Keratinocyte (primary cell): ENCODE measurements around the gene EPM2AIP1. TPM values are rescaled to one million over a fixed set of nuclear protein-coding genes. Genes with fewer than 3 reads are reported as not detected.

Source experiments
- DNase-seq: peaks from one replicate; pipeline ENCODE4 v3.0.0-alpha.2; 2011; ENCODE audit warnings: low read depth, missing footprints, low spot score
- FAIRE-seq: peaks from 2 replicates; lab custom pipeline; 2011; peaks lifted over from hg19 to GRCh38; lab: Jason Lieb, UNC
- H2AFZ ChIP-seq: 2 replicates; pipeline ENCODE4 v1.6.0; 2012; ENCODE audit warnings: low read length, control low read depth, inconsistent platforms; ENCODE audit not compliant: control insufficient read depth
- H3K27ac ChIP-seq: 2 replicates; pipeline ENCODE4 v1.5.1; 2011; ENCODE audit warnings: low read length; ENCODE audit not compliant: control insufficient read depth, insufficient read depth
- H3K27me3 ChIP-seq: 3 replicates; pipeline ENCODE4 v1.6.0; 2011; ENCODE audit warnings: low read length; ENCODE audit not compliant: control insufficient read depth, insufficient read depth; ENCODE audit errors: extremely low read depth
- H3K36me3 ChIP-seq, 2 experiments: 2 replicates in 1 of 2; 3 replicates in 1 of 2; pipeline ENCODE4 v1.5.1; 2011; ENCODE audit warnings: low read length in 2 of 2, mild to moderate bottlenecking in 1 of 2; ENCODE audit not compliant: control insufficient read depth in 2 of 2, insufficient read depth in 2 of 2; ENCODE audit errors: extremely low read depth in 1 of 2
- H3K4me1 ChIP-seq: 3 replicates; pipeline ENCODE4 v1.5.1; 2011; ENCODE audit warnings: low read length; ENCODE audit not compliant: control insufficient read depth, insufficient read depth; ENCODE audit errors: extremely low read depth
- H3K4me2 ChIP-seq: 3 replicates; pipeline ENCODE4 v1.6.0; 2011; ENCODE audit warnings: low read depth, low read length; ENCODE audit not compliant: control insufficient read depth, insufficient read depth; ENCODE audit errors: extremely low read depth
- H3K4me3 ChIP-seq, 3 experiments: fragments of 200-600 bp in 1 of 3; sonication (generic) in 1 of 3; 2 replicates in 2 of 3; 3 replicates in 1 of 3; pipeline ENCODE4 v1.5.1; 2011 to 2016; ENCODE audit warnings: low read length in 3 of 3, mild to moderate bottlenecking in 3 of 3, control low read depth in 2 of 3, inconsistent platforms in 1 of 3, low read depth in 1 of 3, mixed read lengths in 1 of 3, mixed run types in 1 of 3, moderate library complexity in 1 of 3; ENCODE audit not compliant: control insufficient read depth in 2 of 3, insufficient read depth in 2 of 3; ENCODE audit errors: extremely low read depth in 1 of 3
- H3K79me2 ChIP-seq: 2 replicates; pipeline ENCODE4 v1.6.0; 2012; ENCODE audit warnings: low read length; ENCODE audit not compliant: control insufficient read depth, insufficient read depth
- H3K9ac ChIP-seq: 3 replicates; pipeline ENCODE4 v1.6.0; 2011; ENCODE audit warnings: low read length; ENCODE audit not compliant: control insufficient read depth, insufficient read depth; ENCODE audit errors: extremely low read depth
- H3K9me1 ChIP-seq: 3 replicates; pipeline ENCODE4 v1.6.0; 2011; ENCODE audit warnings: low read length; ENCODE audit not compliant: control insufficient read depth, insufficient read depth; ENCODE audit errors: extremely low read depth
- H3K9me3 ChIP-seq: 2 replicates; pipeline ENCODE4 v1.5.1; 2012; ENCODE audit warnings: low read depth, low read length; ENCODE audit not compliant: control insufficient read depth
- H4K20me1 ChIP-seq: 3 replicates; pipeline ENCODE4 v1.6.0; 2011; ENCODE audit warnings: low read length; ENCODE audit not compliant: control insufficient read depth, insufficient read depth; ENCODE audit errors: extremely low read depth
- CTCF ChIP-seq, 3 experiments: IDR thresholded peaks in 1 of 3; conservative IDR thresholded peaks in 1 of 3; optimal IDR thresholded peaks in 1 of 3; 2 replicates in 2 of 3; 3 replicates in 1 of 3; pipeline versions ENCODE3 to v1.5.1; 2011; ENCODE audit warnings: low read length in 3 of 3, mild to moderate bottlenecking in 3 of 3, moderate library complexity in 2 of 3, control low read depth in 1 of 3, inconsistent platforms in 1 of 3; ENCODE audit not compliant: insufficient read depth in 2 of 3; ENCODE audit errors: extremely low read depth in 1 of 3
- EZH2 ChIP-seq: IDR thresholded peaks from one replicate; pipeline ENCODE4 v1.6.1; 2012; ENCODE audit warnings: inconsistent platforms, mild to moderate bottlenecking, low read length, moderate library complexity
- dilution Hi-C: fragments of 300-500 bp; cut with MboI; formaldehyde crosslinking; loops from one replicate; pipeline ENCODE4 v1.7.0; 2020; ENCODE audit warnings: low sequenced_read_pairs; ENCODE audit not compliant: extremely low pct_ligation_motif_present
- polyA plus RNA-seq, 5 experiments: library from polyadenylated mRNA; depleted of rRNA in 3 of 5; stranded (reverse) in 3 of 5; stranded (forward) in 1 of 5; unstranded in 1 of 5; fragments of >200 nt; gene quantifications; 1 replicate in 1 of 5; 2 replicates in 3 of 5; 3 replicates in 1 of 5; pipeline versions ENCODE4 v1.2.1 to v1.2.3, GENCODE V29; 2011 to 2012; ENCODE audit warnings: missing spikeins in 2 of 5, low read depth in 1 of 5, low replicate concordance in 1 of 5

EPM2AIP1 gene
- polyA plus RNA-seq, 1 donor (not counting 4 experiments of a cell fraction or from before 2014, with no cell fraction given) = 5.5 TPM

GRCh38 chr3:37030588-37030987 is 37.7 kb upstream of the EPM2AIP1 start:
- Histone ChIP-seq H3K36me3 (peaks cover 6 to 16% of the 10 kb centered on the region in 2 experiments), H3K9ac (no peak overlapping the region), H2AFZ (no peak overlapping the region), H3K79me2 (no peaks in the 10 kb centered on the region), H3K27ac (no peak overlapping the region), H3K9me1 (no peaks in the 10 kb centered on the region), H3K4me2 (no peak overlapping the region), H3K4me1 (peaks cover 6% of the 10 kb centered on the region), H3K27me3 (no peaks in the 10 kb centered on the region), H4K20me1 (peaks cover 3% of the 10 kb centered on the region), H3K9me3 (no peaks in the 10 kb centered on the region), H3K4me3 (no peak overlapping the region)
- no peak for TF ChIP-seq CTCF (optimal IDR thresholded peaks at IDR 0.05 in 1 of 3, IDR thresholded peaks at IDR 0.05 in 1 of 3, conservative IDR thresholded peaks at IDR 0.05 in 1 of 3; ENCODE audit: extremely low read depth in 1 of 3, insufficient read depth in 2 of 3, low read length in 3 of 3)
- TF ChIP-seq EZH2 = no peak
- dilution Hi-C loops = no loop called here
- no peak for FAIRE-seq
- DNase-seq = no peak

- Histone ChIP-seq H3K79me2 (no peaks in the 10 kb centered on the region), H3K4me3 (no peak overlapping the region), H2AFZ (no peak overlapping the region), H3K4me2 (no peak overlapping the region), H3K9me3 (no peaks in the 10 kb centered on the region), H3K27ac (no peak overlapping the region), H3K4me1 (peaks cover 6% of the 10 kb centered on the region), H3K9me1 (no peaks in the 10 kb centered on the region), H4K20me1 (peaks cover 3% of the 10 kb centered on the region), H3K9ac (no peak overlapping the region), H3K36me3 (peaks cover 7 to 18% of the 10 kb centered on the region in 2 experiments), H3K27me3 (no peaks in the 10 kb centered on the region)
- FAIRE-seq (no peak), DNase-seq (no peak)
- dilution Hi-C loops = no loop called here
- TF ChIP-seq EZH2 = no peak
- no peak for TF ChIP-seq CTCF (optimal IDR thresholded peaks at IDR 0.05 in 1 of 3, IDR thresholded peaks at IDR 0.05 in 1 of 3, conservative IDR thresholded peaks at IDR 0.05 in 1 of 3; ENCODE audit: extremely low read depth in 1 of 3, insufficient read depth in 2 of 3, low read length in 3 of 3)
Observed at GRCh38 chr3:37029516-37030163, 36.7 kb upstream of the EPM2AIP1 start.
